CD4-positive, alpha-beta T cell (primary cell): ENCODE data around the gene AUTS2. TPM values are rescaled to one million over a fixed set of nuclear protein-coding genes. Genes with fewer than 3 reads are reported as not detected.

Experiments
- ATAC-seq: fragments of 200-7000 bp; cut with Tn5 transposase; one replicate; pipeline ENCODE4 v1.10.0; 2022; ENCODE audit warnings: mild to moderate bottlenecking; ENCODE audit not compliant: poor library complexity
- CTCF ChIA-PET: fragments of 350-600 bp; sonication (Branson Sonifier 250); formaldehyde crosslinking; loops from one replicate; lab custom pipeline; 2021; ENCODE audit warnings: antibody characterized with exemption, inconsistent platforms; lab: Charles Lee
- POLR2A ChIA-PET: fragments of 350-600 bp; sonication (Branson Sonifier 250); formaldehyde crosslinking; loops from one replicate; lab custom pipeline; 2021; ENCODE audit warnings: antibody characterized with exemption, inconsistent platforms; lab: Charles Lee
- DNase-seq, 14 experiments: peaks; one replicate each; pipeline ENCODE4 v3.0.0-alpha.2; 2013 to 2020; ENCODE audit warnings: mixed read lengths in 2 of 14
- H3K27ac ChIP-seq, 2 donors: one replicate each; pipeline versions ENCODE4 v1.5.1 to v1.7.0; 2013; ENCODE audit warnings: low read length in 2 of 2, low read depth in 1 of 2, mild to moderate bottlenecking in 1 of 2
- H3K27me3 ChIP-seq, 2 experiments: 1 replicate in 1 of 2; 2 replicates in 1 of 2; pipeline versions ENCODE4 v1.6.1 to v1.7.0; 2013; ENCODE audit warnings: low read length in 2 of 2, control low read depth in 1 of 2, mild to moderate bottlenecking in 1 of 2, moderate library complexity in 1 of 2; ENCODE audit not compliant: insufficient read depth in 2 of 2, control insufficient read depth in 1 of 2
- H3K36me3 ChIP-seq: one replicate; pipeline ENCODE4 v1.6.1; 2013; ENCODE audit warnings: low read length, control low read depth; ENCODE audit not compliant: insufficient read depth
- H3K4me1 ChIP-seq: one replicate; pipeline ENCODE4 v1.6.1; 2013; ENCODE audit warnings: low read length, control low read depth; ENCODE audit not compliant: insufficient read depth
- H3K4me3 ChIP-seq: one replicate; pipeline ENCODE4 v1.5.1; 2013; ENCODE audit warnings: mild to moderate bottlenecking, low read length, moderate library complexity
- H3K9me3 ChIP-seq, 2 experiments: 1 replicate in 1 of 2; 2 replicates in 1 of 2; pipeline versions ENCODE4 v1.6.1 to v1.7.0; 2013; ENCODE audit warnings: low read length in 2 of 2, mild to moderate bottlenecking in 2 of 2, control low read depth in 1 of 2, moderate library complexity in 1 of 2; ENCODE audit not compliant: control insufficient read depth in 1 of 2, insufficient read depth in 1 of 2
- H3K27ac Mint-ChIP-seq: one replicate; pipeline ENCODE4 v1.8.0; 2020; ENCODE audit warnings: mixed read lengths
- H3K27me3 Mint-ChIP-seq: one replicate; pipeline ENCODE4 v1.8.0; 2021; ENCODE audit warnings: mixed read lengths
- H3K36me3 Mint-ChIP-seq: one replicate; pipeline ENCODE4 v1.8.0; 2021; ENCODE audit warnings: low read depth, mixed read lengths
- H3K4me1 Mint-ChIP-seq: one replicate; pipeline ENCODE4 v1.8.0; 2021; ENCODE audit warnings: low read depth, mixed read lengths
- H3K4me3 Mint-ChIP-seq: one replicate; pipeline ENCODE4 v1.8.0; 2020; ENCODE audit warnings: mild to moderate bottlenecking, mixed read lengths
- H3K9me3 Mint-ChIP-seq: one replicate; pipeline ENCODE4 v1.8.0; 2020; ENCODE audit warnings: mixed read lengths
- intact Hi-C, 2 experiments: fragments of 100-400 bp; cut with DNase I in 1 of 2; cut with micrococcal nuclease in 1 of 2; formaldehyde crosslinking; loops; one replicate each; pipeline versions ENCODE4 v1.15.1 to v1.9.0; 2023 to 2025; cut with DNase I, micrococcal nuclease
- total RNA-seq, 174 experiments: library from RNA in 2 of 174; stranded (reverse) in 2 of 174; gene quantifications; one replicate each; pipeline ENCODE4 v1.2.3 and lab custom pipeline; 2021 to 2026
- TF ChIP-seq, protein P1 (sequence below): fragments of 200-600 bp; IDR thresholded peaks from one replicate; pipeline ENCODE4 v1.8.0; 2022; ENCODE audit warnings: antibody characterized with exemption, mild to moderate bottlenecking

AUTS2 gene
- total RNA-seq, 2 experiments from 2014 or later, result 43.6 to 47.6 TPM

DNA sequence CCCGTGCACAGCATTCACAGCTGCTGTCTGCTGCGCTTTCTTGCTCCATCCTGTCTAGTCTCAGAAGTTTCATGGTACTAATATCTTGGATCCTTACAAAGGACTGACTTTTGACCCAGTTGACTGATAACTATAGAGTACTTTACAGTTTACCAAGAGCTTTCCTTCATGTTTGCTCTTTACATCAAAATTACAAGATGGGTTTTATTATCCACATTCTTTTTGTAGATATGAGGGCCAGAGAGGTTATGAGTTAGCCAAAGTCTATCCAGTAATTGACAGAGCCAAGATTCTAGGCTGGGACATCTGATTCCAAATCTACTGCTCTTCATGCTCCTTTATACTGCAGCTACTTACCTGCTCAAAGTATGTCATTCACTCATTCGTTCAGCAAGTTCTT is 218.2 kb downstream of the AUTS2 start:
- no peaks in the 10 kb centered on the region for H3K9me3 Mint-ChIP-seq
- H3K36me3 ChIP-seq, result no peaks in the 10 kb centered on the region
- no peaks in the 10 kb centered on the region for H3K4me1 Mint-ChIP-seq
- intact Hi-C loops, result no loop called here
- TF ChIP-seq, protein P1, sequence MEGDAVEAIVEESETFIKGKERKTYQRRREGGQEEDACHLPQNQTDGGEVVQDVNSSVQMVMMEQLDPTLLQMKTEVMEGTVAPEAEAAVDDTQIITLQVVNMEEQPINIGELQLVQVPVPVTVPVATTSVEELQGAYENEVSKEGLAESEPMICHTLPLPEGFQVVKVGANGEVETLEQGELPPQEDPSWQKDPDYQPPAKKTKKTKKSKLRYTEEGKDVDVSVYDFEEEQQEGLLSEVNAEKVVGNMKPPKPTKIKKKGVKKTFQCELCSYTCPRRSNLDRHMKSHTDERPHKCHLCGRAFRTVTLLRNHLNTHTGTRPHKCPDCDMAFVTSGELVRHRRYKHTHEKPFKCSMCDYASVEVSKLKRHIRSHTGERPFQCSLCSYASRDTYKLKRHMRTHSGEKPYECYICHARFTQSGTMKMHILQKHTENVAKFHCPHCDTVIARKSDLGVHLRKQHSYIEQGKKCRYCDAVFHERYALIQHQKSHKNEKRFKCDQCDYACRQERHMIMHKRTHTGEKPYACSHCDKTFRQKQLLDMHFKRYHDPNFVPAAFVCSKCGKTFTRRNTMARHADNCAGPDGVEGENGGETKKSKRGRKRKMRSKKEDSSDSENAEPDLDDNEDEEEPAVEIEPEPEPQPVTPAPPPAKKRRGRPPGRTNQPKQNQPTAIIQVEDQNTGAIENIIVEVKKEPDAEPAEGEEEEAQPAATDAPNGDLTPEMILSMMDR, result no peak
- H3K27ac ChIP-seq, result no peak overlapping the region
- H3K4me1 ChIP-seq, result no peaks in the 10 kb centered on the region
- ATAC-seq, result no peak
- no peak for DNase-seq
- POLR2A ChIA-PET, result no interaction called here
- H3K4me3 ChIP-seq, result no peak overlapping the region
- CTCF ChIA-PET, result no interaction called here
- H3K9me3 ChIP-seq, result no peaks in the 10 kb centered on the region
- no peaks in the 10 kb centered on the region for H3K36me3 Mint-ChIP-seq
- H3K27me3 Mint-ChIP-seq, result no peaks in the 10 kb centered on the region
- H3K4me3 Mint-ChIP-seq, result no peak overlapping the region
- no peak overlapping the region for H3K27ac Mint-ChIP-seq
- H3K27me3 ChIP-seq, result no peaks in the 10 kb centered on the region

DNA sequence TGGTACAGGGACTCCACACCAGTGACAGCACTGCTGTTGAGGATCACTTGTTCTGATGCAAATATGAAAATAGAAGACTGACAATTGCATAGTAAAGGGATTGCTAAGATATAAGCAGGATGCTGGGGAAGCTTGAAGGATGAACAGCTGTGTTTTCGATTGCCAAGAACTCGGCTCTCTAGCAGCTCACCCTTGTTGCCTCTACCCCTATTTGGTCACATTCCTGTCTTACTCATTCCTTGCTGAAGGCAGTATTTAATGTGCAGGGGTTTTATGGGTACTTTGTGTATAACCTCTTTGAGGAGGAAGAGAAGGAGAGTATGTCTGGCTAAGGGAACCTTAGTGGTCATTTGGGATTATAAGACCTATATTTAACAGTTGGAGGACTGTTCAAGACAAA is 218.8 kb downstream of the AUTS2 start:
- no peak for ATAC-seq
- no peaks in the 10 kb centered on the region for H3K4me1 Mint-ChIP-seq
- TF ChIP-seq, protein P1, result no peak

DNA sequence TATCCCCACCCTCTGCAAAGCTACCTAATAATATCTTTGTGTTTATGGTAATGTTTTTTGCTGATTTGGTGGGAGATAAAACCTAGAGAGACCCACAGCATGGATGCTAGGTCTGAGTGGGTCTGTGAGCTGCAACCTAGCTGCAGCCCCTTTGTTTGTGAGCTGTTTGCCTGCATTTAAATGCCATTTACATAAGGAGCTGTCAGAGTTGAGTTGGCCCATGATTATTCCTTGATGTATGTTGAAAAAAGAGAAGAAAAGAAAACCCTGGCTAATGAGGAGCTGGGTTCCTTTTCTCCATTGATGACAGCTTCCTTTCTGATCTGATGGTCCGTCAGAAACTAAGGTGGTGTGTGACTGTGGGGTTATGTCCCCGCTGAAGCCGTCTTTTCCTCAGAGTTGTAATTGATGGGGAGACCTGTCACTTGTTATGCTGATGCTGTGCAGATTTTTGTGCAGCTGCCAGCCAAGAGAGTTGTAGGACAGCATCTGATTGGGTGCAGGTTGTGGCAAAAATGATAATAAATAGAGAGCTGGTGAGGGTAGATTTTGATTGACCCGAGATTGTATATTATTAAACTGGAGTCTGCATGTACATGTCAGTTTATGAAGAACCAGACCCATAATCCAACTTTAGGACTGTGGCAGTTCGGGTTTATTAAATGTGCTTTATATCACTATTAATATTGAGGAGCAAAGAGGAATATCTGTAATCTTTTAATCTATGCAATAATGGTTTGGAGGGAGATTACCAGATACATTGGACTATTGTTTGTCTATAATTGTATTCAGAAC is 219.8 kb downstream of the AUTS2 start:
- no peaks in the 10 kb centered on the region for H3K27me3 Mint-ChIP-seq
- intact Hi-C loops, result no loop called here

More for the DNA sequence above, 218.8 kb downstream of the AUTS2 start:
- no peaks in the 10 kb centered on the region for H3K36me3 Mint-ChIP-seq
- H3K27ac ChIP-seq, result no peak overlapping the region
- no peaks in the 10 kb centered on the region for H3K9me3 ChIP-seq
- H3K4me1 ChIP-seq, result no peaks in the 10 kb centered on the region
- H3K9me3 Mint-ChIP-seq, result no peaks in the 10 kb centered on the region
- DNase-seq, result no peak
- ChIA-PET POLR2A (no interaction called here), CTCF (no interaction called here)
- no peaks in the 10 kb centered on the region for H3K27me3 Mint-ChIP-seq
- no peak overlapping the region for H3K4me3 ChIP-seq
- intact Hi-C loops, result no loop called here
- no peaks in the 10 kb centered on the region for H3K36me3 ChIP-seq
- no peak overlapping the region for H3K27ac Mint-ChIP-seq
- H3K27me3 ChIP-seq, result no peaks in the 10 kb centered on the region
- H3K4me3 Mint-ChIP-seq, result no peak overlapping the region

More for the DNA sequence above, 219.8 kb downstream of the AUTS2 start:
- H3K9me3 Mint-ChIP-seq, result no peaks in the 10 kb centered on the region
- Histone ChIP-seq H3K9me3 (no peaks in the 10 kb centered on the region), H3K27me3 (no peaks in the 10 kb centered on the region), H3K36me3 (no peaks in the 10 kb centered on the region), H3K27ac (no peak overlapping the region), H3K4me1 (no peaks in the 10 kb centered on the region), H3K4me3 (no peak overlapping the region)
- DNase-seq, result no peak
- TF ChIP-seq, protein P1, result no peak
- H3K4me3 Mint-ChIP-seq, result no peak overlapping the region
- POLR2A ChIA-PET, result no interaction called here
- no peak overlapping the region for H3K27ac Mint-ChIP-seq
- CTCF ChIA-PET, result no interaction called here
- no peaks in the 10 kb centered on the region for H3K4me1 Mint-ChIP-seq
- no peak for ATAC-seq
- H3K36me3 Mint-ChIP-seq, result no peaks in the 10 kb centered on the region
